Measurements from ENCODE around the gene MCMBP.

Gene MCMBP

DNA sequence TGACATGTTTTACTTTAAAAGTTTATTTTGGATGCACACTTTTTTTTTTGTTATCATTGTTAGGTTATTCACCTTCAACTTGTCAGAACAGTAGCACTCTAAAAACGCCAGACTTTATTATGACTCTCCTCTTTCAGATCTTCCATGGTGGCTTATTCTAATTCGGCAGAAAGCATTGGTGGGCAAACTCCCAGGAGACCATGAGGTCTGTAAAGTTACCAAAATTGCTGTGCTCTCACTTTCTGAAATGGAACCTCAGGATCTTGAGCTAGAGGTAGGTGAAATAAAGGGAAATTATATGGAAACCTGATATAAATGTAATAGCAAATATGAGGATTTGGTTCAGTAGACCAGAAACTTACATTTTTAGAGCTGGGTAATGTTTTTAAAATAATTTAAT lies 91.1 kb downstream of the MCMBP start:
- no peak for DNase-seq

DNA sequence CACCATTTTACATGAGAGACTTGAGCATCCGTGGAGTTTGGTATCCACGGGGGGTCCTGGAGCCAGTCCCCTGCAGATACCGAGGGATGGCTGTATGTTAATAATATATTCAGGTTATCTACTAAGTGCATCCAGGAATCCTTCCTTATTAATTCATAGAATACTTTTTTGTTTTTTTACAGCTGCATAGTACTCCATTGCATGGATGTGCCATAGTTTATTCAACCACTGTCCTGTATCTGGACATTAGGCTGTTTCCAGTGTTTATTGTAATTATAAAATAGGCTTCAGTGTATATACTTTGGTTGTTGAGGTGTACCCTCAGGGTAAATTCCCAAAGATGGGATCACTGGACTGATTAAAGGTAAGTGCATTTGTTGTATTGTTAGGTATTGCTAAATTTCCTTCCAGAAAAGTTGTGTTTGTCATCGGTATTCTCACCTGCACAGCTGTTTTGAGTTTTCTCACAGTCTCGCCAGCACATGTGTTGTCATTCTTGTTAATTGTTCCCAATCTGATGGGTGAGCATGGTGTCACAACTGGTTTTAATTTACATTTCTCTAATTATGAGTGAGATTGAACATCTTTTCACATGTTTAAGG lies 91.7 kb downstream of the MCMBP start:
- no peak for DNase-seq
